Measurements from ENCODE around the gene RAI1. TPM values are rescaled to one million over a fixed set of nuclear protein-coding genes. Genes with fewer than 3 reads are reported as not detected.
A peak's percentile ranks its signal among the peaks of the same experiment; 100 is the strongest.

RAI1 gene
- total and polyA plus RNA-seq, 9 donors = 1.5 to 57.7 (median 35.3) TPM

DNA sequence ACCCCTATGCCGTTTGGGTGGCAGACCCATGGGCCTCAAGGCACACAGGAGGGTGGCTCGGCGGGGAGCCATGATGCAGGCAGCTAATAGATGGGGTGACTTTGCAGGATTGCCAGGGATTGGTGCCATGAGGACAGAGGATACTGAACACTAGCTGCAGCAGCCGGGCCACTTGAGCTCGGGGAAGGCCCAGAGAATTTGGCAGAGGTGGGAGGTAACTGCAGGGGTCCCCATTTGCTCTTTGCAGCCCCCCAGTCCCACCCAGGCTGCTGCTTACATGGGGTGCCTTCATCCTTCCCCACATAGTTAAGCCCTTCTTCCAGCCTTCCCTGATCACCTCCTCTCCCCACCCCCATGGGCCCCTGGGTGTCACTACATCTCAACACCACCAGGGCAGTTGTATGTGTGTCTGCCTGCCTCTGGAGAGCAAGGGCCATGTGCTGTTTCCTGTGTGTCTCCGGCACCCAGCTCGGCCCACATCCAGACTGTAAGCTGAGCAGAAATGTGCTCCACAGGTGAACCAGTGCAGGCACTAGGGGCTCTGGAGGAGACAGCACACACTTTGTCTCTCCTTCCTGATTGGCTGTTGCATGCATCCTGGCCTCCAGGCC lies 103.5 kb downstream of the RAI1 start:
- Histone ChIP-seq H3K36me3 (no peaks in the 10 kb centered on the region), H3K9me3 (no peaks in the 10 kb centered on the region), H3K27ac (peak overlapping the region in 1 of 2 donors; percentile 10), H3K4me3 (no peak overlapping the region), H3K27me3 (no peaks in the 10 kb centered on the region), H3K4me1 (ENCODE audit: insufficient read depth) (peaks cover 16% of the 10 kb centered on the region)
- 77 to 79% (median 79%) methylated on average over 7 of the region's 7 CpGs for WGBS, 3 donors
- TF ChIP-seq, protein P1, sequence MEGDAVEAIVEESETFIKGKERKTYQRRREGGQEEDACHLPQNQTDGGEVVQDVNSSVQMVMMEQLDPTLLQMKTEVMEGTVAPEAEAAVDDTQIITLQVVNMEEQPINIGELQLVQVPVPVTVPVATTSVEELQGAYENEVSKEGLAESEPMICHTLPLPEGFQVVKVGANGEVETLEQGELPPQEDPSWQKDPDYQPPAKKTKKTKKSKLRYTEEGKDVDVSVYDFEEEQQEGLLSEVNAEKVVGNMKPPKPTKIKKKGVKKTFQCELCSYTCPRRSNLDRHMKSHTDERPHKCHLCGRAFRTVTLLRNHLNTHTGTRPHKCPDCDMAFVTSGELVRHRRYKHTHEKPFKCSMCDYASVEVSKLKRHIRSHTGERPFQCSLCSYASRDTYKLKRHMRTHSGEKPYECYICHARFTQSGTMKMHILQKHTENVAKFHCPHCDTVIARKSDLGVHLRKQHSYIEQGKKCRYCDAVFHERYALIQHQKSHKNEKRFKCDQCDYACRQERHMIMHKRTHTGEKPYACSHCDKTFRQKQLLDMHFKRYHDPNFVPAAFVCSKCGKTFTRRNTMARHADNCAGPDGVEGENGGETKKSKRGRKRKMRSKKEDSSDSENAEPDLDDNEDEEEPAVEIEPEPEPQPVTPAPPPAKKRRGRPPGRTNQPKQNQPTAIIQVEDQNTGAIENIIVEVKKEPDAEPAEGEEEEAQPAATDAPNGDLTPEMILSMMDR (IDR thresholded peaks at IDR 0.05) = no peak
- TF ChIP-seq POLR2A (IDR thresholded peaks at IDR 0.05) = no peak
- TF ChIP-seq EP300 (IDR thresholded peaks at IDR 0.05) = no peak
- peak in 2 of 5 donors; percentile 41 to 52 for DNase-seq
- intact Hi-C loops (cut with DNase I) = no loop called here

GRCh38 chr17:17785407-17785806 lies 104.1 kb downstream of the RAI1 start:
- no peak for TF ChIP-seq EP300 (IDR thresholded peaks at IDR 0.05)
- TF ChIP-seq, protein P1 (IDR thresholded peaks at IDR 0.05) = no peak
- no peak for TF ChIP-seq POLR2A (IDR thresholded peaks at IDR 0.05)
- WGBS, 3 donors = 78 to 87% (median 83%) methylated on average over 11 of the region's 11 CpGs
- H3K4me1 ChIP-seq (ENCODE audit: insufficient read depth) = peaks cover 14% of the 10 kb centered on the region
- H3K4me3 ChIP-seq = no peak overlapping the region
- no peaks in the 10 kb centered on the region for H3K36me3 ChIP-seq
- peak overlapping the region in 1 of 2 donors; percentile 10 for H3K27ac ChIP-seq
- no peaks in the 10 kb centered on the region for H3K9me3 ChIP-seq
- intact Hi-C loops (cut with DNase I) = no loop called here
- DNase-seq = peak in 2 of 5 donors; percentile 36 to 46
- H3K27me3 ChIP-seq = no peaks in the 10 kb centered on the region

DNA sequence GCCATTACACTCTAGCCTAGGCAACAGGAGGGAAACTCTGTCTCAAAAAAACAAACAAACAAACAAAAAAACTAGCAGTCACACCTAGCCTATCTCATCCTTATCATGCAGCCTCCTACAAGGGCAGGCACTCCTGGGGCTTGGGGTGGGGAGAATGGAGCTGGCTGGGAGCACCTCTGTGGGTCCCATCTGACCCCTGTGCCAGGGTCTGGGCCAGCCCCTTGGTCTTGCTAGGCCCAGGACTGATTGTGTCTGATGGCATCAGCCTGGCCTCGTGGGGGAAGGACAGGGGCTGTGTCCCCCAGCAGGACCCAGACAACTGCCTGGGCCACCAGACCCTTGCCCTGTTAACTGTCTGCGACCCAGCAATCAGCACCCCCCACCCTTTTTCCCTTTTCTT lies 105.7 kb downstream of the RAI1 start:
- no peak overlapping the region for H3K27ac ChIP-seq
- H3K27me3 ChIP-seq = no peaks in the 10 kb centered on the region
- TF ChIP-seq POLR2A (IDR thresholded peaks at IDR 0.05) (no peak), EP300 (IDR thresholded peaks at IDR 0.05) (no peak)
- TF ChIP-seq, protein P1 (IDR thresholded peaks at IDR 0.05) = no peak
- H3K4me1 ChIP-seq (ENCODE audit: insufficient read depth) = peaks cover 12% of the 10 kb centered on the region
- intact Hi-C loops (cut with DNase I) = no loop called here
- no peak overlapping the region for H3K4me3 ChIP-seq
- no peaks in the 10 kb centered on the region for H3K9me3 ChIP-seq
- H3K36me3 ChIP-seq = no peaks in the 10 kb centered on the region
- no peak for DNase-seq
- 84 to 91% (median 85%) methylated on average over 2 of the region's 2 CpGs for WGBS, 3 donors

DNA sequence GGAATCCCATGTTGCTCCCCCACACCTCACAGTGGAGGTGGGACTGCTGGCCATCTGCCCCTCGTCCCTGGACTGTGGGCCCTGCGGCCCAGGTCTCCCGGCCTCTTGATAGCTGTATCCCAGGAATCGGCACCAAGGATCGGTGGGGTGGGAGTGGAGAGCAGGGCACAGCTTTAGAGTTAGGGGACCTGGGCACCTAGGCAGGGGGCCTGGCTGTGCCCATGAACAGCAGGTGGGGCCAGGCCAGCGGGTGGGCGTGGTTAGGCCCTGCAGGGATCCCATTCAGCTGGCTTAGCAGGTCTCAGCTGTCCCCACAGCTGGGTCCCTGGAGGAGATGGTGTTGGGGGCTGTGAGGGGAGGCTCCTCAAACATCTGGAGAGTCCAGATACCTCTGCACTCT lies 106.3 kb downstream of the RAI1 start:
- peak in 1 of 5 donors; percentile 32 for DNase-seq
- no peaks in the 10 kb centered on the region for H3K9me3 ChIP-seq
- H3K36me3 ChIP-seq = no peaks in the 10 kb centered on the region
- no peak overlapping the region for H3K27ac ChIP-seq
- intact Hi-C loops (cut with DNase I) = no loop called here
- 94 to 95% (median 94%) methylated on average over 7 of the region's 7 CpGs for WGBS, 3 donors
- no peak overlapping the region for H3K4me3 ChIP-seq
- peaks cover 14% of the 10 kb centered on the region for H3K4me1 ChIP-seq (ENCODE audit: insufficient read depth)
- H3K27me3 ChIP-seq = no peaks in the 10 kb centered on the region
- TF ChIP-seq EP300 (IDR thresholded peaks at IDR 0.05) = no peak
- TF ChIP-seq, protein P1 (IDR thresholded peaks at IDR 0.05) = no peak
- no peak for TF ChIP-seq POLR2A (IDR thresholded peaks at IDR 0.05)

Data from ovary (tissue), 9 donors.